Measurements from ENCODE around the gene SLC6A9.

Gene SLC6A9

DNA sequence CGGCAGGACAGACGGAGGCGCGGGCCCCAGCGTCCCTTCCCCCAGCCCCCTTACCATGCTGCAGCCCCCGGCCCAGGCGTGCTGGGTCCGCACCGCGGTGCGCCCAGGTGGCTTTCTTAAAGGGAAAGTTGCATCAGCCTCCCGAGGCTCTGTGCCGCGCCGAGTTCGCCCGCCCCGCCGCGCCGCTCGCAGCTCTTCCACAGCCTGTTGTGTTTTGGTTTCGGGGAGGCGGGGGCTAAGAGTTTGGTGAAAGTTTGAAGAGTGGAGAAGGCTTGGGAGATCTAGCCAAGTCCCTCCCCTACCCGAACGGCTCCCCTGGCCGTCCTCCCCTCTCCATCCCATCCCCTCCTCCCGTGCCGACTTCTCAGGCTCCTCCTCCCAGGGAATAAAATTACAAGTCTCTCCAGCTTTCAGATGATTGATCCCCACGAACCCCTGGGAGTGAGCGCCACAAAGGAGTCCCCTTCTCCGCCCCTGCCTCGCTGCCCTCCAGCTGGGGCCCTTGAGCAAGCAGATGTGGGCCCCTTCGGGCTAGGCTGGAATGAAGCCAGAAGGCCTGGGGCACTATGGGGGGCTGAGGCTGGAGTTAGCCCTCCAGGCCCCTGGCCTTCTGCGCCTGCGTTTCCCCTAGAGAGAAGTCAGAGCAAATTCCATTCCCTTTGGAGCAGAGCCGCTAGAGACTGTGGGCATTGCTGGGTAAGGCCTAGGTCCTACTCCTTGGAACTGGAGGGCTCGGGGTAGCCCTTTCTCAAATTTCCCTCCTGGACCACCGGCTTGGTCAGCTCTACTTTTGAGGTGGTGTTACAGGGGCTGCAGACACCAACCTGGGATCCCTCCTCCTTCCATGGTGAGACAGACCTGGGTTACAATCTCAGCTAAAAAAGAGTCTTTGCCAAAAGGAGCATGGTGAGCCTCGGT lies at the start of gene SLC6A9:
TSS of gene SLC6A9 (minus strand) at position 211 of the 918 bp plus-strand sequence. CDS start 7,185 bp downstream, outside the sequence.
- peak; percentile 78 for DNase-seq (ENCODE audit: extremely low read depth, low read depth)
- no peak for TF ChIP-seq CTCF (IDR thresholded peaks at IDR 0.05; ENCODE audit: low read depth, low read length)

GRCh38 chr1:44079566-44079965 lies 48.3 kb upstream of the SLC6A9 start:
- DNase-seq (ENCODE audit: extremely low read depth, low read depth), result no peak
- TF ChIP-seq CTCF (IDR thresholded peaks at IDR 0.05; ENCODE audit: low read depth, low read length), result no peak

- DNase-seq (ENCODE audit: extremely low read depth, low read depth), result no peak
- no peak for TF ChIP-seq CTCF (IDR thresholded peaks at IDR 0.05; ENCODE audit: low read depth, low read length)
These were observed 46.8 kb upstream of the SLC6A9 start for GRCh38 chr1:44078104-44078503.

DNA sequence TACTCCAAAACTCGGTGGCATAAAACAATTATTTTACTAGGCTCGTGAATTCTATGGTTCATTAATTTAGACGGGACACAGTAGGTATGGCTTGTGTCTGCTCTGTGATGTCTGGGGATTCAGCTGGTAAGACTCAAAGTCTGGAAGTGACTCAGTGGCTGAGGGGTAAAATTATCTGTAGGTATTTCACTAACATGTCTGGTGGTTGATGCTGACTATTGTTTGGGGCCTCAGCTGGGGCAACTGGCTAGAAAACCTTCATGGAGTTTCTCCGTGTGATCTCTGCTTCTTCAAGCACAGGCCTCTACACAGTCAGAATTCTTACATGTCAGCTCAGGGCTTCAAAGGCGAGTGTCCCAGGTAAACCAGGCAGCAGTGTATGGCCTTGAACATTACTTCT lies 46.2 kb upstream of the SLC6A9 start:
- TF ChIP-seq CTCF (IDR thresholded peaks at IDR 0.05; ENCODE audit: low read depth, low read length), result no peak
- no peak for DNase-seq (ENCODE audit: extremely low read depth, low read depth)

DNA sequence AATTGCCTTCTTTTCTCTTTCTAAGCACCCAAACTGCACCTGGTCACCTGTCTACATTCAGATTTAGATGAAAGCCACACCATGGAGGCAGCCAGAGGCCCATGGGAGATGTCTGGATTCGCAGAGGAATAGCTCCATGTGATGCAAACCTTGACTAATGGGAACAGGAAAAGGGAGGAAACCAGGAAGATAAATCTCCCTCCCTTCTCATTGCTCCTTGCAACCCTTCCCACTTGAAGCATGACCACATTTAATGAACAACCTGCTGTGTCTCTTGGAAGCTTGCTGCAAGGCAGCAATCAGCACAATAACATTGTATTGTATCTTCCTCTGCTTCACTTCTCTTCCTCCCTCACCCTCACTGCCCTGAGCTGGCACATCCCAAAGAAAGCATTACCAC lies 44.8 kb upstream of the SLC6A9 start:
- no peak for DNase-seq (ENCODE audit: extremely low read depth, low read depth)

GRCh38 chr1:44074415-44074814 lies 43.2 kb upstream of the SLC6A9 start:
- no peak for DNase-seq (ENCODE audit: extremely low read depth, low read depth)
- TF ChIP-seq CTCF (IDR thresholded peaks at IDR 0.05; ENCODE audit: low read depth, low read length), result no peak

More for the DNA sequence above, 44.8 kb upstream of the SLC6A9 start:
- no peak for TF ChIP-seq CTCF (IDR thresholded peaks at IDR 0.05; ENCODE audit: low read depth, low read length)

DNA sequence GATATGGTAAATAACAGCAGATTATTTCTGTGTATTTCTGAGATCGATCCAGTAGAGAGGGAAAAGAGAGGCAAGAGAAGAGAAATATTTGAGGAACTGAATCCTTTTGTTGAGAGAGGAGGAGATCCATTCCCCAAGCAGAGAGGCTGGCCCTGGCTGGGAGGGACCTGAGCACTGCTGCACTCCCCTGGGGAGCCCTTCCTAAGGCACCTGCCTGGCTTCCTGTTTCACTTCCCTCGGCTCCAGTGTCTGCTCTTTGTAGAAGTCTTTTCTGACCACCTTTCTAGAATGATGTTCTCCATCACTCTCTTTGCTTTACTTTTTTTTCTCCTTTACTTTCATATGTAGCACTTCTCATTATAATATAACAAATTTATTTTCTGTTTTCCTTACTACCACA lies 42.3 kb upstream of the SLC6A9 start:
- TF ChIP-seq CTCF (IDR thresholded peaks at IDR 0.05; ENCODE audit: low read depth, low read length), result no peak
- no peak for DNase-seq (ENCODE audit: extremely low read depth, low read depth)
